ENCODE data around the gene ST7.

DNA sequence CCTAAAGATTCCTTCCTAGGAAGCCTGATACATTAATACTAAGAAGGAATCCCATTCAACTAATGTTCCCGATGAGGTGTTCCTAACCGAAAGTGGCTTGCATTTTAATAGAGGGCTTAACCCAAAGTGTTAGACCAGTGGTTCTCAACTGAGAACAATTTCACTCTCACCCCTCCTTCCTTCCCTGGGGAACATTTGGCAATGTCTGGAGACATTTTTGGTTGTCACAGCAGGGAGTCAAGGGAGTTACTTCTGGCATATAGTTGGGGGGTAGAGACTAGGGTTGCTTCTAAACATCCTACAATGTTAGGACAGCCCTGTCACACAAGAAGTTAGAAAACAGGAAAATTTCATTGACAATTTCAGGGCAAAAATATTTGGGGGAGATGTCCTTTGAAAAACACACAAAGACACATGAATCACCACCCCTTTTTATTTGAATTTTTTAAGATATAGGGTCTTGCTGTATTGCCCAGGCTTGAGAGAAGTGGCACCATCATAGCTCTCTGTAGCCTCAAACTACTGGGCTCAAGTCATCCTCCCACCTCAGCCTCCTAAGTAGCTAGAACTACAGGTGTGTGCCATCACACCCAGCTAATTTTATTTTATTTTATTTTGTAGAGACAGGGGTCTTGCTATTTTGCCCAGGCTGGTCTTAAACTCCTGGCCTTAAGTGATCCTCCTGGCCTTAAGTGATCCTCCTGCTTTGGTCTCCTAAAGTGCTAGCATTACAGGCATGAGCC, 318.9 kb downstream of the ST7 start:
- TF ChIP-seq, protein P1, sequence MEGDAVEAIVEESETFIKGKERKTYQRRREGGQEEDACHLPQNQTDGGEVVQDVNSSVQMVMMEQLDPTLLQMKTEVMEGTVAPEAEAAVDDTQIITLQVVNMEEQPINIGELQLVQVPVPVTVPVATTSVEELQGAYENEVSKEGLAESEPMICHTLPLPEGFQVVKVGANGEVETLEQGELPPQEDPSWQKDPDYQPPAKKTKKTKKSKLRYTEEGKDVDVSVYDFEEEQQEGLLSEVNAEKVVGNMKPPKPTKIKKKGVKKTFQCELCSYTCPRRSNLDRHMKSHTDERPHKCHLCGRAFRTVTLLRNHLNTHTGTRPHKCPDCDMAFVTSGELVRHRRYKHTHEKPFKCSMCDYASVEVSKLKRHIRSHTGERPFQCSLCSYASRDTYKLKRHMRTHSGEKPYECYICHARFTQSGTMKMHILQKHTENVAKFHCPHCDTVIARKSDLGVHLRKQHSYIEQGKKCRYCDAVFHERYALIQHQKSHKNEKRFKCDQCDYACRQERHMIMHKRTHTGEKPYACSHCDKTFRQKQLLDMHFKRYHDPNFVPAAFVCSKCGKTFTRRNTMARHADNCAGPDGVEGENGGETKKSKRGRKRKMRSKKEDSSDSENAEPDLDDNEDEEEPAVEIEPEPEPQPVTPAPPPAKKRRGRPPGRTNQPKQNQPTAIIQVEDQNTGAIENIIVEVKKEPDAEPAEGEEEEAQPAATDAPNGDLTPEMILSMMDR (IDR thresholded peaks at IDR 0.05; ENCODE audit: control extremely low read depth in 1 of 3, insufficient read depth in 1 of 3, low read depth in 1 of 3, low read length in 3 of 3) = no peak
- TF ChIP-seq POLR2A (IDR thresholded peaks at IDR 0.05; ENCODE audit: control extremely low read depth in 1 of 2, low read depth in 2 of 2, low read length in 2 of 2) (no peak), POLR2AphosphoS5 (IDR thresholded peaks at IDR 0.05; ENCODE audit: low read depth, low read length) (no peak), JUN (IDR thresholded peaks at IDR 0.05; ENCODE audit: low read depth, low read length) (no peak), ASH2L (IDR thresholded peaks at IDR 0.05; ENCODE audit: low read length) (no peak), CHD1 (IDR thresholded peaks at IDR 0.05; ENCODE audit: low read depth, low read length) (no peak), PHF8 (conservative IDR thresholded peaks at IDR 0.05; ENCODE audit: low read depth, low read length) (no peak), EZH2 (IDR thresholded peaks at IDR 0.05; ENCODE audit: low read depth, low read length, severe bottlenecking) (no peak), CREB1 (IDR thresholded peaks at IDR 0.05) (no peak), TAF7 (optimal IDR thresholded peaks at IDR 0.05; ENCODE audit: borderline replicate concordance, low read depth, low read length) (no peak), ZNF274 (IDR thresholded peaks at IDR 0.05; ENCODE audit: borderline replicate concordance, extremely low read depth, low read length) (no peak)
- TF ChIP-seq, protein P2, sequence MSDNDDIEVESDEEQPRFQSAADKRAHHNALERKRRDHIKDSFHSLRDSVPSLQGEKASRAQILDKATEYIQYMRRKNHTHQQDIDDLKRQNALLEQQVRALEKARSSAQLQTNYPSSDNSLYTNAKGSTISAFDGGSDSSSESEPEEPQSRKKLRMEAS (IDR thresholded peaks at IDR 0.05) = no peak
- TF ChIP-seq, protein P3, sequence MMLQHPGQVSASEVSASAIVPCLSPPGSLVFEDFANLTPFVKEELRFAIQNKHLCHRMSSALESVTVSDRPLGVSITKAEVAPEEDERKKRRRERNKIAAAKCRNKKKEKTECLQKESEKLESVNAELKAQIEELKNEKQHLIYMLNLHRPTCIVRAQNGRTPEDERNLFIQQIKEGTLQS (IDR thresholded peaks at IDR 0.05; ENCODE audit: insufficient read depth, low read depth, low read length) = no peak

Measured in H1 (cell line).